GM12864 (cell line): ENCODE measurements around the gene VTI1A.
A peak's percentile ranks its signal among the peaks of the same experiment; 100 is the strongest.

Experiments used
- DNase-seq: peaks from one replicate; pipeline ENCODE4 v3.0.0-alpha.2; 2011; ENCODE audit warnings: low read depth
- H3K4me3 ChIP-seq: 2 replicates; pipeline ENCODE4 v1.5.1; 2011; ENCODE audit warnings: mild to moderate bottlenecking, low read depth, low read length, control low read depth
- TF ChIP-seq, protein P1 (sequence below): IDR thresholded peaks from 2 replicates; pipeline ENCODE4 v1.5.1; 2011; ENCODE audit warnings: low read depth, mild to moderate bottlenecking, moderate library complexity, low read length, control low read depth, inconsistent platforms; ENCODE audit errors: missing control alignments

Gene VTI1A

GRCh38 chr10:112562809-112563663, 116.0 kb downstream of the VTI1A start:
- no peak overlapping the region for H3K4me3 ChIP-seq
- DNase-seq: no peak
- TF ChIP-seq, protein P1, sequence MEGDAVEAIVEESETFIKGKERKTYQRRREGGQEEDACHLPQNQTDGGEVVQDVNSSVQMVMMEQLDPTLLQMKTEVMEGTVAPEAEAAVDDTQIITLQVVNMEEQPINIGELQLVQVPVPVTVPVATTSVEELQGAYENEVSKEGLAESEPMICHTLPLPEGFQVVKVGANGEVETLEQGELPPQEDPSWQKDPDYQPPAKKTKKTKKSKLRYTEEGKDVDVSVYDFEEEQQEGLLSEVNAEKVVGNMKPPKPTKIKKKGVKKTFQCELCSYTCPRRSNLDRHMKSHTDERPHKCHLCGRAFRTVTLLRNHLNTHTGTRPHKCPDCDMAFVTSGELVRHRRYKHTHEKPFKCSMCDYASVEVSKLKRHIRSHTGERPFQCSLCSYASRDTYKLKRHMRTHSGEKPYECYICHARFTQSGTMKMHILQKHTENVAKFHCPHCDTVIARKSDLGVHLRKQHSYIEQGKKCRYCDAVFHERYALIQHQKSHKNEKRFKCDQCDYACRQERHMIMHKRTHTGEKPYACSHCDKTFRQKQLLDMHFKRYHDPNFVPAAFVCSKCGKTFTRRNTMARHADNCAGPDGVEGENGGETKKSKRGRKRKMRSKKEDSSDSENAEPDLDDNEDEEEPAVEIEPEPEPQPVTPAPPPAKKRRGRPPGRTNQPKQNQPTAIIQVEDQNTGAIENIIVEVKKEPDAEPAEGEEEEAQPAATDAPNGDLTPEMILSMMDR: no peak

DNA sequence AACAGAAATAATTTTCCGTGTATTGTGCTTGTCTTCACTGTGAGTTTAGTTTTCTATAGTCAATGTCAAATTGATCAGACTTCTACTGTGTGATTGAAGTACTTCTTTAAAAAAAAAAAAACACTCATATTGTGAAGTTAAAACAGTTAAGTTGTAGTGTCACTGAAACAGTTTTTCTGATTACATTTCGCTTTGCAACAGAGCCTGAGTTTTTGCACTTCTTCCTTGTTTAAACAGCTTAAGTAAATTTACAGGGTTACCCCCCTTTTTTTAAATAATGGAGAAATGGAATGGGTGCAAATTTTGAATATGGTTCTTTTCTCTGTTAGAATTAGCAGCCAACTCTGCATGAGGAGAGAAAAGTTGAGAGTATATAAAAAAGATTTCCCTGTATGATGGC, 117.3 kb downstream of the VTI1A start:
- TF ChIP-seq, protein P1: no peak
- no peak for DNase-seq
- H3K4me3 ChIP-seq: no peak overlapping the region

DNA sequence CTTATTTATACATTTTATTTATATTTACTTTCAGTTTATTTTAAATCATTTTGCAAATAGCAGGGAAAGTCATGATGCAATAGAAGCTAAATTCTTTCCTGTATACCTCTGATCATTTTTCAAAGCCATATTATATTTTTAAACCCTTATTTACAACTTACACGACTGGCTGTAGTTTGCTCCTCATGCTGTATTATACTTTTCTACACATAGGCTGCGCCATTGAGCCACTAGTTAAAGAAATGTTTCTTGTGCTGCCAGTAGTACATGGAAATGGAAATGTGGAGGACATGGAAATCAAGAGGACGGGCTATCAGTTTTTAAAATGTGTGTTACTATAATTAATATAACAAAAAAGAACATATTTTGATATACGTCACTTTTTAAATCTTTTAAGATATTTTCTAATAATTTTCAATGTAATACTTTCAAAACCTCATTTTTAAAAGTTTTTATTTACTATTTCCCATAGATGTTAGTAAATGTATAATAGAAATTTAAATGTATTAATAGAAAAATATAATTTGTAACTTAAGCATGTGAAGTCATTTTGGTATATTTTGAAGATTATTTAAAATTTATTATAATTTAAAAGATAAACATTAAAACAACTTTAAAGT, 118.5 kb downstream of the VTI1A start:
- H3K4me3 ChIP-seq: no peak overlapping the region
- no peak for DNase-seq
- TF ChIP-seq, protein P1: peak; percentile 48

GRCh38 chr10:112570585-112570984, 123.6 kb downstream of the VTI1A start:
- no peak for DNase-seq
- TF ChIP-seq, protein P1: no peak
- no peak overlapping the region for H3K4me3 ChIP-seq

- TF ChIP-seq, protein P1: no peak
- DNase-seq: no peak
- no peak overlapping the region for H3K4me3 ChIP-seq
These were observed 132.6 kb downstream of the VTI1A start for GRCh38 chr10:112579578-112579977.

DNA sequence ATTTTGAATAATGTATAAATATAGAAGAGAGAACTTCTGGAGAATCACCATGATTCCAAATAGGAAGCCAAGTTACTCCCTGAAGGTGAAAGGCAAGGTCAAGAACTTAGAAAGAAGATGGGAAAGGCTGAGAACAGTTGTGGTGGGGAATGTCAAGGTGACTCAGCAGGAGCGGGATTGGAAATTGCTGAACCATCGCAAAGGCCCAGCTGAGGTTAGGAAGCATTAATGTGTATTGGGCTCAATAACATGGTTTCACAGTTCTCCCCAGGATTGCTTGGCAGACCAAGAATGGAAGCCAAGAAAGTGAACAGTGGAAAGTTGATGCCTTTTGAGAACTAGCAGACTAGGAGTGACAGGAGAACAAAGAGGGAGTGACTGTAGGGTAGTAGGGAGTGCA, 133.3 kb downstream of the VTI1A start:
- DNase-seq: no peak
- no peak overlapping the region for H3K4me3 ChIP-seq
- TF ChIP-seq, protein P1: no peak
